SU-DHL-6 (cell line): ENCODE measurements around the gene DNASE2B.

Source experiments
- H2AFZ ChIP-seq: fragments of 200-600 bp; sonication (generic); 2 replicates; pipeline ENCODE4 v1.6.1; 2014; ENCODE audit warnings: low read depth, mild to moderate bottlenecking, moderate library complexity, mixed read lengths, antibody characterized with exemption, low read length; ENCODE audit not compliant: severe bottlenecking
- H3F3A ChIP-seq: fragments of 200-600 bp; shearing (Covaris generic); 2 replicates; pipeline ENCODE4 v1.6.0; 2016; ENCODE audit warnings: antibody characterized with exemption, mild to moderate bottlenecking; ENCODE audit not compliant: insufficient read depth
- H3K27ac ChIP-seq: fragments of 200-600 bp; sonication (generic); 2 replicates; pipeline ENCODE4 v1.5.1; 2016; ENCODE audit warnings: low read depth, mild to moderate bottlenecking, low read length, moderate library complexity, mixed read lengths
- H3K27me3 ChIP-seq: fragments of 200-600 bp; sonication (generic), shearing (Covaris generic); 2 replicates; pipeline ENCODE4 v1.6.0; 2014; ENCODE audit warnings: mild to moderate bottlenecking, low read length
- H3K36me3 ChIP-seq: fragments of 200-600 bp; sonication (generic); 2 replicates; pipeline ENCODE4 v1.6.1; 2014; ENCODE audit warnings: mild to moderate bottlenecking, low read length, mixed read lengths
- H3K4me2 ChIP-seq: fragments of 300-600, 200-600 bp; shearing (Covaris generic), sonication (generic); 2 replicates; pipeline ENCODE4 v1.6.0; 2014; ENCODE audit warnings: low read length, low read depth, mild to moderate bottlenecking; ENCODE audit not compliant: poor library complexity, severe bottlenecking
- H3K4me3 ChIP-seq: fragments of 200-600 bp; sonication (generic); 2 replicates; pipeline ENCODE4 v1.5.1; 2014; ENCODE audit warnings: antibody characterized with exemption, low read length, mild to moderate bottlenecking, mixed read lengths; ENCODE audit not compliant: insufficient read depth, poor library complexity, severe bottlenecking
- H3K79me2 ChIP-seq: fragments of 200-600 bp; sonication (generic); 2 replicates; pipeline ENCODE4 v1.6.1; 2014; ENCODE audit warnings: mild to moderate bottlenecking, low read length, moderate library complexity; ENCODE audit not compliant: insufficient read depth
- H3K9ac ChIP-seq: fragments of 200-600 bp; sonication (generic); 2 replicates; pipeline ENCODE4 v1.7.0; 2014; ENCODE audit warnings: mild to moderate bottlenecking, low read length
- H3K9me2 ChIP-seq: fragments of 200-600 bp; sonication (generic); replicated peaks from 2 replicates; pipeline ENCODE4 v1.6.1; 2014; ENCODE audit warnings: low read length; ENCODE audit not compliant: insufficient read depth
- H3K9me3 ChIP-seq: fragments of 200-600 bp; sonication (generic); 2 replicates; pipeline ENCODE4 v1.6.1; 2014; ENCODE audit warnings: low read length, mixed read lengths; ENCODE audit not compliant: insufficient read depth
- H4K20me1 ChIP-seq: fragments of 200-600 bp; sonication (generic); 2 replicates; pipeline ENCODE4 v1.6.1; 2014; ENCODE audit warnings: low read depth, mild to moderate bottlenecking, antibody characterized with exemption, low read length, moderate library complexity, mixed read lengths
- CTCF ChIP-seq: fragments of 200-600 bp; sonication (generic); IDR thresholded peaks from one replicate; pipeline ENCODE4 v1.5.1; 2017; ENCODE audit warnings: antibody characterized with exemption, mild to moderate bottlenecking, low read length, moderate library complexity; ENCODE audit not compliant: insufficient read depth, poor library complexity, severe bottlenecking
- EZH2phosphoT487 ChIP-seq: fragments of 200-600 bp; sonication (generic), shearing (Covaris generic); conservative IDR thresholded peaks from 2 replicates; pipeline ENCODE4 v1.6.1; 2018; ENCODE audit warnings: mild to moderate bottlenecking, antibody characterized with exemption, low read length, moderate library complexity, mixed read lengths

The DNASE2B gene

GRCh38 chr1:84429231-84429630 lies 30.9 kb downstream of the DNASE2B start:
- TF ChIP-seq CTCF (no peak), EZH2phosphoT487 (no peak)
- no peaks in the 10 kb centered on the region for H3K79me2 ChIP-seq
- no peaks in the 10 kb centered on the region for H3K27me3 ChIP-seq
- no peaks in the 10 kb centered on the region for H3K36me3 ChIP-seq
- no peak overlapping the region for H3K4me2 ChIP-seq
- H3K9me2 ChIP-seq = no peaks in the 10 kb centered on the region
- no peak overlapping the region for H2AFZ ChIP-seq
- no peak overlapping the region for H3K9ac ChIP-seq
- H3K9me3 ChIP-seq = no peaks in the 10 kb centered on the region
- H4K20me1 ChIP-seq = no peaks in the 10 kb centered on the region
- H3K27ac ChIP-seq = no peak overlapping the region
- no peak overlapping the region for H3K4me3 ChIP-seq
- H3F3A ChIP-seq = no peaks in the 10 kb centered on the region

GRCh38 chr1:84430546-84430945 lies 32.3 kb downstream of the DNASE2B start:
- Histone ChIP-seq H3K36me3 (no peaks in the 10 kb centered on the region), H4K20me1 (no peaks in the 10 kb centered on the region), H3K4me2 (no peak overlapping the region), H3K9me2 (no peaks in the 10 kb centered on the region), H3F3A (no peaks in the 10 kb centered on the region), H3K27ac (no peak overlapping the region), H3K27me3 (no peaks in the 10 kb centered on the region), H3K9me3 (no peaks in the 10 kb centered on the region), H3K79me2 (no peaks in the 10 kb centered on the region), H3K9ac (no peak overlapping the region), H2AFZ (no peak overlapping the region), H3K4me3 (no peak overlapping the region)
- TF ChIP-seq EZH2phosphoT487 (no peak), CTCF (no peak)

- peak overlapping the region; percentile 43 for H3K4me3 ChIP-seq
- H3F3A ChIP-seq = no peaks in the 10 kb centered on the region; the same call in 1 of the 2 replicates
- H3K27ac ChIP-seq = no peak overlapping the region
- no peaks in the 10 kb centered on the region for H3K9me2 ChIP-seq
- no peaks in the 10 kb centered on the region for H3K79me2 ChIP-seq
- no peaks in the 10 kb centered on the region for H4K20me1 ChIP-seq
- no peaks in the 10 kb centered on the region for H3K9me3 ChIP-seq
- peak overlapping the region; percentile 90 for H2AFZ ChIP-seq
- H3K4me2 ChIP-seq = peak overlapping the region; percentile 68
- no peaks in the 10 kb centered on the region for H3K36me3 ChIP-seq
- peak overlapping the region; percentile 20; the same call in 1 of the 2 replicates for H3K9ac ChIP-seq
- no peak for TF ChIP-seq EZH2phosphoT487
- peak; percentile 67 for TF ChIP-seq CTCF
- H3K27me3 ChIP-seq = no peaks in the 10 kb centered on the region
Measured at GRCh38 chr1:84433258-84434080, 35.2 kb downstream of the DNASE2B start.
